Measurements from ENCODE around the gene JMJD6.

Gene JMJD6

DNA sequence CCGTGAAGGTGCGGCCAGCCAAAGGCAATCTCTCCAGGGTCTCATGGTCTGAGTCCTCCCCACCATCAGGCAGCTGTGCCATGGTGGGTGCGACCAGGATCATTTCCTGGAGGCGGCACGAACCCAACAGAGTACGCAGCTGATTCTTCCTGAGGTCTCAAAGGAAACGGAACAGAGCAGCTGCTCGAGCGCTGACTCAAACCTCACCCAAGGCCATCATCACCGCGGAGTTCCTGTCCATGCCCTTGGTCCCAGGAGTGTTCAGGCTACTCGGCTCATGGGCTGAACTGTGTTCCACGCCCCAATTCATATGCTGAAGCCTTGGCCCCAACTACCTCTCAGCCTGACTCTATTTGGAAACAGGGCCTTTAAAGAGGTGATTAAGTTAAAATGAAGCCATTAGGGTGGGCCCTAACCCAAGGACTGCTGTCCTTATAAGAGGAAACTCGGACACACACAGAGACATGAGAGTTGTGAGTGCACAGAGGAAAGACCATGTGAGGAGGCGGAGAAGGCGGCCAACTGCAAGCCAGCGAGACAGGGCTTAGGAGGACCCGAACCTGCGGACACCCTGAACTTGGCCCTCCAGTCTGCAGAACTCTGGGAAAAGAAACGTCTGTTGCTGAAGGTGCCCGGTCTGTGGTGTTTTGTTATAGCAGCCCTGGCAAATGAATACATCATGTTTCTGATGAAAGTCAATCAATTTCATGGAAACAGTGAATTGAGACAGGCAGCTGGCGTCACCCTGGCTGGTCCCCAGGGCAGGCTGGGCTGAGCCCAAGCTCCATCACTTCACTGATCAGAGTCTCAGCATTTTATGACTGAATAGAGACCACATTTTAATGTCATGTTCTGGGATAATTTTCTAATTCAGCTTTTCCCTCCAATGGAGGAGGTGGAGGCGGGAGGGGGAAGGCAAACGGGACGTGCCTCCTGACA, 29.4 kb downstream of the JMJD6 start:
- no peak for DNase-seq

DNA sequence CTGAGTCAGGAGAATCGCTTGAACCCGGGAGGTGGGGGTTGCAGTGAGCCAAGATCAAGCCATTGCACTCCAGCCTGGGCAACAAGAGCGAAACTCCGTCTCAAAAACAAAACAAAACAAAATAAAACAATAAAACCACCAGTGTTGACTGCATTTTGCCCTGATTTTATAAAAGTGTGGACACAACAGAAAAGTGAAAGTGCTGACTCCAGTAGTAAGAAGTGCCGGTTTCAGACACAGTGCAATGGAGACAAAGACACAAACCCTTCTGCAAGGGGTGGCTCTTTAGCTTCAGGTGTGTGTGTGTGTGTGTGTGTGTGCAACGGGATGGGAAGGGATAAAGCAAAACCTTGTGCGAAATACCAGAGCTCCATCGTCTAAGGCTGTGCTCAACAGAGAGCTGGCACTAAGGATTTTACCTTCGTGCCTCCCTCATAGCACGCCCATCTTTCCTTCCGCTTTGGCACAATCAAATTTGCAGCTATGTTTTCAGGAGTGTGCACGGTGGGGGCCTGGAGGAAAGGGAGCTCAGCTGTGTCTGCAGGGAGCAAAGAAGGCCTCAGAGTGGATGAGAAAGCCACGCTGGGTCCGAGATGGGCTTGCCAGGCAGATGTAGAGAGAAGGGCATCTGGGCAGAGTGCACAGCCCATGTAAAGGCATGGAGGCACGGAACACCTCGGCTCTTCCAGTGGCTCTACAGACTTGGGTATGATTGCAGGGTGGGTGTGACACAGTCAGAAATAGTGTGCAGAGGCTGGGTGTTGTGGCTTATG, 31.2 kb downstream of the JMJD6 start:
- no peak for DNase-seq

GRCh38 chr17:76691379-76692191, 34.8 kb downstream of the JMJD6 start:
- DNase-seq = no peak

DNA sequence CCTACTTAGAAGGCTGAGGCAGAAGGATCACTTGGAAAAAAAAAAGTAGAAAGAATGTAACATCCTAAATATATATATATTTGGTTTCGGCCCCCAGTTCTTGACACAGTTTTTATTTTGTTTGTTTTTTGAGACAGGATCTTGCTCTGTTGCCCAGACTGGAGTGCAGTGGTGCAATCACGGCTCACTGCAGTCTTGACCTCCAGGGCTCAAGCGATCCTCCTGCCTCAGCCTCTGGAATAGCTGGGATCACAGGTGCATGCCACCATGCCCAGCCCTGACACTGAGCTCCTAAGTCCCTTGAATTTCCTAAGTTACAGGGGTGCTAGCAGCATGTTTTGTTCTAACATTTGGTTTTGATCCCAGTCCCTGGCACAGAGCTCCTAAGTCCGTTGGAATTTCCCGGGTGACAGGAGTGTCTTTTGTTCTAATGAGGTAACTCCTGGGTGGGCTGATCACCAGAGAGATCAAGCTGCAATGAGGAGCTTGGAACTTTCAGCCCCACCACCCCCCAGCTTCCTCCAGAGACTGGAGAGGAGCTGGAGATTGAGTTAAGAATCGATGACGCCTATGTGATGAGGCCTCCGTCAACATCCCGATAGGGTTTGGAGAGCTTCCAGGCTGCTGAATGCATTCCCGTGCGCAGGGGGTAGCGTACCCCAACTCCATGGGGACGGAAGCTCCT, 35.7 kb downstream of the JMJD6 start:
- no peak for DNase-seq

DNA sequence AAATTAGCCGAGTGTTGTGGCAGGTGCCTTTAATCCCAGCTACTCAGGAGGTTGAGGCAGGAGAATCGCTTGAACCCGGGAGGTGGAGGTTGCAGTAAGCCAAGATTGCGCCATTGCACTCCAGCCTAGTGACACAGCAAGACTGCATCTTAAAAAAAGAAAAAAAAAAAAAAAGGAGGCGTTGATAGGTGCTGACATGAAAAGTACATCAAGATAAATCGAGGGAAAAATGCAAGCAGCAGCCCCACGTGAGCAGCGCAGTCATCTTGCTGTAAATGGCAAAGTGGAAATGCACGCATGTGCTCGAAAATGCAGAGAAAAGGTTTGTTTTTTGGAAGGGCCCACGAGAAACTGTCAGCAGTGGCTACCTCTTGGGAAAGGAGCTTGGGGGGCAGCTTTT, 36.5 kb downstream of the JMJD6 start:
- DNase-seq = no peak

- DNase-seq = no peak
Measured at GRCh38 chr17:76688165-76688622, 38.2 kb downstream of the JMJD6 start.

DNA sequence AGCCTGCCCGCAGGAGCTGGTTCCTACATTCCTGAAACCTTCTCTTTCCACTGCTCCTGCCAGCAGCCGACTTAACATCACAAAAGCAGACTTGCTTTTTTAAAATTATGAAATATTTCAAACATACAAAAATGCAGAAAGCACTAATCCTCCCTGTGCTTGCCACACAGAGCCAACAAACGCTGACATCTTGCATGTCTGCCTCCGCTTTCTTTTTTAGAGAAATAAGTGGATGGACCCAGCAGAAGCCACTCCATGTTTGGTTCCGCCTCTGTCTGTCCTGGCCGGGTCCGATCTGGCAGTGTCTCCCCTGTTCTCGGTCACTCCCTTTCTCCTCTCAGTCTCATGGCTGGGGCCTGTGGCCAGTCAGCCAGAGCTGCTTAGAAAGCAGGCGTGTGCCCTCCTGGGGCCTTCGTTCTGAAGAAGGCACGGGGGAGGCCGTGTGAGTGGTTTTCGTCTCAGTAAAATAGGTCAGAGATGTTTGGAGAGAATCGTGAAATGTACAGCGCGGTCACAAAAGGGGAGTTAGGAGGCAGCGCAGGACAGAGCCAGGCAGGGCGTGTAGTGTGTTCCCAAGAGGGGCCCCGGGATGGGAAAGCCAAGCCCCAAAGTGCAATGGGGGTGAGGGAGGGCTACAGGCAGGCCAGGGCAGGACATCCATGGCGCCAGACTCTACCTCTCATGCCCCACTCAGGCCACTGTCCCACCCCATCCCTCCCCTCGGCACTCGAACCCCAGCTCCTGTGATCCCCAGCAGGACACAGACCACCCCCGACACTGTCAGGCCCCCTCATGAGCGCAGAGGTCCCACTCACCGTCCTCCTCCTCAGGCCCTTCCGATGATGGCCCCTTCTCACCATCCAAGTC, 38.9 kb downstream of the JMJD6 start:
- no peak for DNase-seq

DNA sequence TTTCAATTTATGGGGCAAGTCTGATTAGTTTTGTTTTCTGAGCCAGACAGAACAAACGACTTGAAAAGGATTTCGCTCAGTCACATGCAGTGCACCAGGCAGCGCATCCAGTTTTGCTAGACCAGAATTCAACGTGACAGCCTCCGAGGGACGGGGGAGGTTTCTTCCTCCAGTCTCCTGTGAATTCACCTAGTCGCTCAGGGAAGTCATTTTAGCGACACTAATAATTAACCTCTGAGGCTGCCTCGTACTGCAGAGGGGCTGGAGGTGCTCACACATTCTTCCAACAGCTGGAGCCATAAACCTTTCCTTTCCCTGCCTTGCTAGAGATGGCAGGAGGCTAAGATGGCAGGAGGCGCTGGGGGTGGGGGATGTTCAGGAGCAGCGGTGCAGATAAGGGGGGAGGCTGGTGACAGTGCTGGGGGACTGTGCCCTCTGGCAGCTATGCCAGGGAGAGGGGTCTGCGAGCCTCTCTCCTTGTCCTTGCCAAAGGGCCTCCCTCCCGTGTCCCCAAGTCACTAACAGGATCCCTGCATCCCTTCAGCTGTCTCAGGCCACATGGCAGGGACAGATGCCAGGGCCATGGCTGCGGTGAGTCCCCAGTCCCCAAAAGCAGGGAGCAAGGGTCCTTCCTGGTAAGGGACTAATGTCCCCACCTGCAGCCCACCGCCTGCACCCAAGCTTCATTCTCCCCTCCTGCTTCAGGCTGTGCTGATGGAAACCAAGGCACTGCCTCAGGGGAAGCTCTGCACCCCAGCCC, 39.7 kb downstream of the JMJD6 start:
- DNase-seq = no peak

DNA sequence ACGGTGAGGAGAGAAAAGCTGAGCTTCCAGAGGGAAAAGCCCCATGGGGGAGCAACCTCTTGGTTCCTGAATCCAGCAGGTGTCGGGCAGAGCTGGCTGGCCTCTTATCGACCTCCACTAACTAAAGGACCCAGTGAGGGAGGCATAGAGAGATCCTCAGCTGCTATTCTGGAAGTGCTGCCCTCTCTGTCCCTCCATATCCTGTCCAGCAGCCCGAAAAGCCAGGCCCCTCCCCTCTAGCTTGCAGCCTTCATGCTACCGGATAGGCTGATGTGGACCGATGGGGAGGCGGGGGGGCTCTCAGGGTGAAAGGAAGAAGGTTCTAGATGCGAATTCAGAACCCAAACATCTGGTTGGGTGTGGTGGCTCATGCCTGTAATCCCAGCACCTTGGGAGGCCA, 40.6 kb downstream of the JMJD6 start:
- no peak for DNase-seq

GRCh38 chr17:76685366-76685765, 41.0 kb downstream of the JMJD6 start:
- DNase-seq = no peak

- no peak for DNase-seq
Measured at GRCh38 chr17:76684756-76685155, 41.6 kb downstream of the JMJD6 start.

GRCh38 chr17:76683921-76684745, 42.3 kb downstream of the JMJD6 start:
- no peak for DNase-seq

GRCh38 chr17:76683011-76683755, 43.2 kb downstream of the JMJD6 start:
- no peak for DNase-seq

DNA sequence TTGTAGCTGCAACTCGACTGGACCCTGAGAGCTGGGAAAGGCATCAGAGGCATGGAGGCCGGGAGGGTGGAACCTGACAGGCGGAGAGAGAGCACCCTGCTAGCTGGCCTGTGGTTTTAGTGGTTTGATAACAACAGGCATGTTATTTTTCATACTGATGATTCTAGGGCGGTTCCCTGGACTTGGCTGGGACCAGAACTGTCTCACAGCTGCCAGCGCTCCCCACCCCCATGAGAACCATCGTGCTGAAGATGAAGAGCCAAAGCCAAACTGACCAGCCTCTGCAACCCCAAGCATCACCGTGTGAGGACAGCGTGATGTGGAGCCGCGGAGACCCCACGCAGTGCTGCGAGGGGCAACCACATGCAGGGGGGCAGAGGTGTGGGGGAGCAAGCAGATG, 44.1 kb downstream of the JMJD6 start:
- DNase-seq = no peak

DNA sequence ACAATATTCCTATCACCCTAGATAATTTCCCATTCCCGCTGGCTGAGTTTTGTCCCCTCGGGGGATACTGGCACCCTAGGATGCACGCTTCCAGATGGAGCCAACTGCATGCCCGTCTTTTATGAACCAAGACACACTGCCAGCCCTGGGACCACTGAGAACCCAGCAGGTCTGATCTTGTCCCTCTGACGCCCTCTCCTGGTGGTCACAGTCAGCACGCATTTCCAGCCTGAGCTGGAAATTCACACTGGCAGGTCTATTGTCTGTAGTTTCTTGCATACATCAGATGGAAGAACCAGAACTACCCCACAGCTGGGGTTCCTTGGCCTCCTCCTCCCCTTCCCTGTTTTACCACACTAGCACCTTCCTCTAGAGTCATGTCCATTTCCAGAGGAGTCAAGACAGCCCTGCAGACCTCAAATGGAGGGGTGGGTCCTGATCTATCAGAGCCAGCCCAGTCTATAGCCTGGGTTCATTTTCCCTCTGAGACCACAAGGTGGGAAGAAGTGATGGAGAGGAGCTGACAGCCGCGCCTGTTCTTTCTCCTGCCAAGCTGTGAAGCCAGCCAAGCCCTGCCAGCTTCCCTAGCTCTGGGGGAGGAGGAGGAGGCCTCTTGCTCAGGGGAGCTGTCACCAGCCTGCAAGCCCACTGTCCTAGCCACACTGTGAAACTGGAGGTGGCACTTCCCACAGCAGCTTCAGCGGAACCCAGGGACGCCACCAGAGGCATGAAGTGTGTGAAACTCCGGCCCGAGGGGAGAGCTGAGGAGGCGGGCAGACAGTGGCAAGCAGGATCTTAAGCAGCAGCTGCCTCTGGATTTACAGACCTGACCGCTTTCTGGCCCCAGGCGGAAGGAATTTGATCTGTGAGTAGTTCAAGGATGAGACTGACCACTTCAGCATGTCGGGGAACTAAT, 44.9 kb downstream of the JMJD6 start:
- peak; percentile 9 to 45 (median 32) for DNase-seq

- DNase-seq = no peak
Measured at GRCh38 chr17:76679239-76679638, 47.2 kb downstream of the JMJD6 start.

DNA sequence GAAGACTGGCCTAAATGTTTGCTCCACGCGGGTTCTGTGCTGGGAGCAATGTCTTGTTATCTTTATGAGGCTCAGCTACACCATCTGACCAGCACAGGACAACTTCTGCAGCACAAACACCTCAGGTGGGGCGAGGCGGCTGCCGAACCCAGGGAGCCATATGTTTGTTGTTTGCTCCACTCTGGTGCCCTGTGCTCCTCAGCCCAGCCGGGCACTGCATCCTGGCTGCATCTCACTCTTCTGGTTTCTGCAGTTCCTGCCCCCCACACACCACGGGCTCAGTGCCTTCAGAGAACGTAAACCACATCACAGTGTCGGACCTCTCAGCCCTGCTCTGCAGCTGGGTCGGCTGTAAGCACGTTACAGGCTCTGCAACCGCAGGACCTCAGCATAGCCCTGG, 48.1 kb downstream of the JMJD6 start:
- DNase-seq = no peak

DNA sequence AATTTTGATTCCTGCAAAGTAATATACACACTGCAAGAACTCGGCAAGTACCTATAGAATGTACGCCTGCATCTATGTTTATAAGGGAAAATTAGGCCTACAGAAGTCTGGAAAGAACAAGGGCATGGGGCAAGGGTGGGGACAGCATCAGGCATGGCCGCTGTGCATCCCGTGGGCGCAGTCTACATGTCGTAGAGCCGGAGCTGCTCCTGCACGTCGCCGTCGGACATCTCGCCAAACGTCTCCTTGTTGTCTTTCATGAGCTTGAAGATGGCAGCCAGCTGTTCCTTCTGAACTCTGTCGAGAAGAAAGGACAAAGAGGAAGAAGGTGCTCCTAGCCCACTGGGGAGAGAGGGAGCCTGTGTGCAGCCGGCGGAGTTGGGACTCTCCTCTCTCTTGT, 49.0 kb downstream of the JMJD6 start:
- DNase-seq = no peak
